ENCODE data around the gene ZNF283.

Gene ZNF283

GRCh38 chr19:43826787-43827754, at the start of gene ZNF283:
TSS of gene ZNF283 (plus strand) at chr19:43827321. CDS start at chr19:43833505, 6,184 bp downstream.
- DNase-seq: peak; percentile 91

- no peak for DNase-seq
These were observed 48.5 kb upstream of the ZNF283 start for GRCh38 chr19:43778651-43779050.

- no peak for DNase-seq
These were observed 47.8 kb upstream of the ZNF283 start for GRCh38 chr19:43779147-43779819.

GRCh38 chr19:43779820-43780219, 47.3 kb upstream of the ZNF283 start:
- no peak for DNase-seq

GRCh38 chr19:43780706-43781525, 46.2 kb upstream of the ZNF283 start, which contains the start of gene KCNN4:
TSS of gene KCNN4 (minus strand) at chr19:43780973. CDS start at chr19:43780861, 112 bp downstream.
- DNase-seq: no peak

GRCh38 chr19:43781630-43782310, 45.4 kb upstream of the ZNF283 start:
- no peak for DNase-seq

- DNase-seq: no peak
These were observed 44.8 kb upstream of the ZNF283 start for GRCh38 chr19:43782311-43782660.

- DNase-seq: no peak
These were observed 44.4 kb upstream of the ZNF283 start for GRCh38 chr19:43782689-43783231.

- DNase-seq: no peak
These were observed 43.5 kb upstream of the ZNF283 start for GRCh38 chr19:43783636-43784035.

- DNase-seq: no peak
These were observed 42.7 kb upstream of the ZNF283 start for GRCh38 chr19:43784241-43784980.

- DNase-seq: peak; percentile 41
These were observed 41.9 kb upstream of the ZNF283 start for GRCh38 chr19:43784981-43785808.

GRCh38 chr19:43786665-43787064, 40.5 kb upstream of the ZNF283 start:
- DNase-seq: no peak

GRCh38 chr19:43789029-43789428, 38.1 kb upstream of the ZNF283 start:
- DNase-seq: no peak

- no peak for DNase-seq
These were observed 36.5 kb upstream of the ZNF283 start for GRCh38 chr19:43790587-43790986.

GRCh38 chr19:43797118-43797517, 30.0 kb upstream of the ZNF283 start:
- DNase-seq: no peak

- DNase-seq: no peak
These were observed 29.6 kb upstream of the ZNF283 start for GRCh38 chr19:43797556-43797955.

- DNase-seq: no peak
These were observed 29.0 kb upstream of the ZNF283 start for GRCh38 chr19:43798026-43798545.

GRCh38 chr19:43798546-43799409, 28.3 kb upstream of the ZNF283 start:
- DNase-seq: no peak

GRCh38 chr19:43799502-43800142, 27.5 kb upstream of the ZNF283 start:
- DNase-seq: no peak

All from midbrain (tissue), 1 donor.